ENCODE results near the gene POU6F2.

GRCh38 chr7:39272111-39272510, 294.4 kb downstream of the POU6F2 start:
- TF ChIP-seq POLR2A (IDR thresholded peaks at IDR 0.05; ENCODE audit: low read depth, low read length): no peak
- no peak for TF ChIP-seq CEBPB (IDR thresholded peaks at IDR 0.05; ENCODE audit: low read depth, low read length)
- no peak for TF ChIP-seq BHLHE40 (IDR thresholded peaks at IDR 0.05; ENCODE audit: low read depth, low read length)
- TF ChIP-seq CTCF (conservative IDR thresholded peaks at IDR 0.05; ENCODE audit: low read depth, low read length): no peak
- TF ChIP-seq FOS (IDR thresholded peaks at IDR 0.05; ENCODE audit: low read depth, low read length): no peak
- TF ChIP-seq SMC3 (IDR thresholded peaks at IDR 0.05; ENCODE audit: low read depth, low read length): no peak
- no peak for TF ChIP-seq RAD21 (IDR thresholded peaks at IDR 0.05; ENCODE audit: low read length)
- no peak for TF ChIP-seq MXI1 (IDR thresholded peaks at IDR 0.05; ENCODE audit: borderline replicate concordance, low read depth, low read length)
- no peak for TF ChIP-seq MAFK (IDR thresholded peaks at IDR 0.05; ENCODE audit: low read depth, low read length)
- no peak for TF ChIP-seq USF2 (IDR thresholded peaks at IDR 0.05; ENCODE audit: low read depth, low read length)
- no peak for TF ChIP-seq MAZ (IDR thresholded peaks at IDR 0.05; ENCODE audit: borderline replicate concordance, low read depth, low read length)

All from IMR-90 (cell line).